GM12864 (cell line): ENCODE results near the gene CTSG.
"Not testable (repeated sequence)": the region's sequence is repeated elsewhere in the genome, so short reads cannot be mapped to it uniquely, and the experiment has no call there.

ENCODE experiments used
- DNase-seq: peaks from one replicate; pipeline ENCODE4 v3.0.0-alpha.2; 2011; ENCODE audit warnings: low read depth
- H3K4me3 ChIP-seq: 2 replicates; pipeline ENCODE4 v1.5.1; 2011; ENCODE audit warnings: mild to moderate bottlenecking, low read depth, low read length, control low read depth
- TF ChIP-seq, protein P1 (sequence below): IDR thresholded peaks from 2 replicates; pipeline ENCODE4 v1.5.1; 2011; ENCODE audit warnings: low read depth, mild to moderate bottlenecking, moderate library complexity, low read length, control low read depth, inconsistent platforms; ENCODE audit errors: missing control alignments

CTSG gene

DNA sequence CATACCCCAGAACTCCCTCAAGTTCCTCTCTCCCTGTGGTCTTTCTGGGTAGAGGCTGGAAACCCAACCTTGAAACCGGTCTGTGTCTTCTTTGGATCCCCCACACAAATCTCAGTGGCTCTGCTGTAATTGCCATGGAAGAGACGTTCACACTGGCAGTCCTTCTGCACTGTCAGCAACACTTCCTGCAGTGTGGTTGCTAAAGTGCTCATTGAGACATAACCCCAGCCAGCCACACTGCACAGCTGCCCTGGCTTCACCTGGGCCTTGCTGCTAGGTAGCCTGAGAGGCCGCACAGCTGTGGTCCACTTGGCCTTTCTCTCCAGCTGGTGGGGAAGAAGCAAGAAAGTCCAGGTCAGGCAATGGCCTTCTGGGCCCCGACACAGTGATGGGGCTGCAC, 31.0 kb upstream of the CTSG start:
- TF ChIP-seq, protein P1, sequence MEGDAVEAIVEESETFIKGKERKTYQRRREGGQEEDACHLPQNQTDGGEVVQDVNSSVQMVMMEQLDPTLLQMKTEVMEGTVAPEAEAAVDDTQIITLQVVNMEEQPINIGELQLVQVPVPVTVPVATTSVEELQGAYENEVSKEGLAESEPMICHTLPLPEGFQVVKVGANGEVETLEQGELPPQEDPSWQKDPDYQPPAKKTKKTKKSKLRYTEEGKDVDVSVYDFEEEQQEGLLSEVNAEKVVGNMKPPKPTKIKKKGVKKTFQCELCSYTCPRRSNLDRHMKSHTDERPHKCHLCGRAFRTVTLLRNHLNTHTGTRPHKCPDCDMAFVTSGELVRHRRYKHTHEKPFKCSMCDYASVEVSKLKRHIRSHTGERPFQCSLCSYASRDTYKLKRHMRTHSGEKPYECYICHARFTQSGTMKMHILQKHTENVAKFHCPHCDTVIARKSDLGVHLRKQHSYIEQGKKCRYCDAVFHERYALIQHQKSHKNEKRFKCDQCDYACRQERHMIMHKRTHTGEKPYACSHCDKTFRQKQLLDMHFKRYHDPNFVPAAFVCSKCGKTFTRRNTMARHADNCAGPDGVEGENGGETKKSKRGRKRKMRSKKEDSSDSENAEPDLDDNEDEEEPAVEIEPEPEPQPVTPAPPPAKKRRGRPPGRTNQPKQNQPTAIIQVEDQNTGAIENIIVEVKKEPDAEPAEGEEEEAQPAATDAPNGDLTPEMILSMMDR: no peak
- no peak overlapping the region for H3K4me3 ChIP-seq
- DNase-seq: no peak

DNA sequence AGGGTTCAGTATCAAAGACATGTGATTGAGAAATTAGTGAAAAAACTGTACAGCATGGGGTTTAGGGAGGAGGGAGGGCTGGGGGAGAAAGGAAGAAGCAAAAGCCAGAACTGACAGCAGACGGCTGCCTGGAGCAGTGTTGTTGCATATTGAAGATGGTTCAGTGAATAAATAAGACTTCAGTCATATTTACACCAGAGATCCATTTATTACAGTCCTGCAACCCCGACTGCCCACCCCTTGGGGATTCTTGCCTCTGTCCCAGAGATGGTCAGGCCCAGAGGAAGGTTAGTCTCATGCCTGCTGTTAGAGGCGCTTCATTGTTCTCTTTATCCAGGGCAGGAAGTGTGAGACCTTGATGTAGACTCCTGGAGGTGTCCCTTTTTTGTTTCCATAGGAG, 30.2 kb upstream of the CTSG start:
- H3K4me3 ChIP-seq: no peak overlapping the region
- no peak for DNase-seq
- TF ChIP-seq, protein P1: no peak

DNA sequence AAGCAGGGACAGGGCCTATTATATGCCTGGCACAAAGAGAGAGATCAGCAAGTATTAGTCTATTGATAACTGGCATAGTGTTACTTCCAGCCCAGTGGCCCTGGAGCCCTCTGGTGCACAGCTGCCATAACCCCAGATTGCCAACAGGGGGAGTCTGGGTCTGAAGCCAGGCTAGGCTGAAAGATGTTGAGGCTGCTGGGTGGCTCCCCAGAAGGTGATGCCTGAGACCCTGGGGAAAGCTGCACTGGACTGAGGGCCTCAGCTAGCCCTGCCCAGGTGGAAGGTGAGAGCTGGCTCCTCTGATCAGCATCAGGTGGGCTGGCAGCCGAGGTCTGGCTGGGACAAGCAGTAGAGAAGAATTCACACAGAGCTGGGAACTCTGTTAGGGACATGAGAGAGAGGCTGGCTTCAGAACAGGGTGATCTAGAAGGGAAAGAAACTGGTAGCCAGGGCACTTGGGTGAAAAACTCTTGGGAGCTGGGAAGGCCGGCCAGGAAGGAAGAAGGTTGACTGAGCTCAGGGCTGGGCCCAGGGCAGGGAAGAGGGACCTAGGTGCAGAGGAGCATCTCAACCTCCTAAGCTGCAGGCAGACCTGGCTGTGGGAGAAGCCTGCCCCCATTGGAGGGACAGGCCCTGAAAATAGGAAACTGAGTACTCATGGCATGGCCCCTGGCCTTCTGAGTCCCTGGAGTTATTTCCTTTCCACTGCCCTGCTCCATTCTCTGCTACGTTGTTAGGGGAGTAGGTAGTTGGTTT, 29.6 kb upstream of the CTSG start:
- no peak for DNase-seq
- TF ChIP-seq, protein P1: peak; percentile 99
- no peak overlapping the region for H3K4me3 ChIP-seq

DNA sequence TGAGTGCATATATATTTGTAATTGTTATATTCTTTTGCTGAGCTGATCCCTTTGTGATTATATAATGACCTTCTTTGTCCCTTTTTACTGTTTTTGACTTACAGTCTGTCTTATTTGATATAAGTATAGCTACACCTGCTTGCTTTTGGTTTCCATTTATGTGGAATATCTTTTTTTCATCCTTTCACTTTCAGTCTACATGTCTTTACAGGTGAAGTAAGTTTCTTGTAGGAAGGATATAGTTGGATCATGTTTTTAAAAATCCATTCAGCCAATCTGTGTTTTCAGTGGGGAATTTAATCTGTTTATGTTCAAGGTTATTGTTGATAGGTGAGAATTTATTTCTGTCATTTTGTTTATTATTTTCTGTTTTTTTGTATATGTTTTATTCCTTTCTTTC, 21.4 kb upstream of the CTSG start:
- no peak overlapping the region for H3K4me3 ChIP-seq
- TF ChIP-seq, protein P1: no peak
- DNase-seq: no peak

DNA sequence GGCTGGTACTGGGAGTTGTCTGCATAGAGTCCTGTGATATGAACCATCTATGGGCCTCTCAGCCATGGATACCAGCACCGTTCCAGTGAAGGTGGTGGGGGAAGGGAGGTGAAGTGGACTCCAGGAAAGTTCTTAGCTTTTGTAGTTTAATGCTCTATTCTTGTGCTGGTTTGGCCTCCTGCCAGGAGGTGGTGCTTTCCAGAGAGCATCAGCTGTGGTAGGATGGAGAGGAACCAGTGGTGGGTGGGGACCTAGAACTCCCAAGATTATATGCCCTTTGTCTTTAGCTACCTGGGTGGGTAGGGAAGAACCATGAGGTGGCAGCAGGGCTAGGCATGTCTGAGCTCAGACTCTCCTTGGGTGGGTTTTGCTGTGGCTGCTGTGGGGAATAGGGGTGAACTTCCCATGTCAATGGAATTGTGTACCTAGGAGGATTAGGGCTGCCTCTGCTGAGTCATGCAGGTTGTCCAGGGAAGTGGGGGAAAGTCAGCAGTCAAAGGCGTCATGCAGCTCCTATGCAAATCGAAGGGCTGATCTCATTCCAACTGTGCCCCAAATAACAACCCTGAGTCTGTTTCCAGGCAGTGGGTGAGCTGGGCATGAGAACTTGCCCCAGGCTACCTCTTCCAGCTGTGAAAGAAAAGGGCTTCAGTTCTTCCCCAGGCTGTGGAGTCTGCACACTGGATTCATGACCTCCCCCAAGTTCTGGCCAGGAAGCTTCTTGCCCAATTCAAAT, 19.2 kb upstream of the CTSG start:
- TF ChIP-seq, protein P1: no peak
- no peak overlapping the region for H3K4me3 ChIP-seq
- no peak for DNase-seq

DNA sequence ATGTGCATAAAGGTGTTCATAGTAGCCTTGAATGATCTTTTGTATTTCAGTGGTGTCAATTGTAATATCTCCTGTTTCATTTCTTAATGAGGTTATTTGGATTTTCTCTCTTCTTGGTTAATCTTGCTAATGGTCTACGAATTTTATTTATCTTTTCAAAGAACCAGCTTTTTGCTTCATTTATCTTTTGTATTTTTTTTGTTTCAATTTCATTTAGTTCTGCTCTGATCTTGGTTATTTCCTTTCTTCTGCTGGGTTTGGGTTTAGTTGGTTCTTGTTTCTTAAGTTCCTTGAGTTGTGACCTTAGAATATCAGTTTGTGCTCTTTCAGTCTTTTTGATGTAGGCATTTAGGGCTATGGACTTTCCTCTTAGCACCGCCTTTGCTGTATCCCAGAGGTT, 15.0 kb upstream of the CTSG start:
- not testable (repeated sequence) for DNase-seq, H3K4me3 ChIP-seq

DNA sequence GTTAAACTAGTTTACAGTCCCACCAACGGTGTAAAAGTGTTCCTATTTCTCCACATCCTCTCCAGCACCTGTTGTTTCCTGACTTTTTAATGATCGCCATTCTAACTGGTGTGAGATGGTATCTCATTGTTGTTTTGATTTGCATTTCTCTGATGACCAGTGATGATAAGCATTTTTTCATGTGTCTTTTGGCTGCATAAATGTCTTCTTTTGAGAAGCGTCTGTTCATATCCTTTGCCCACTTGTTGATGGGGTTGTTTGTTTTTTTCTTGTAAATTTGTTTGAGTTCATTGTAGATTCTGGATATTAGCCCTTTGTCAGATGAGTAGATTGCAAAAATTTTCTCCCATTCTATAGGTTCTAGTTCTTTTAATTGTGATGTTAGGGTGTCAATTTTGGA, 8.4 kb upstream of the CTSG start:
- not testable (repeated sequence) for DNase-seq, H3K4me3 ChIP-seq

DNA sequence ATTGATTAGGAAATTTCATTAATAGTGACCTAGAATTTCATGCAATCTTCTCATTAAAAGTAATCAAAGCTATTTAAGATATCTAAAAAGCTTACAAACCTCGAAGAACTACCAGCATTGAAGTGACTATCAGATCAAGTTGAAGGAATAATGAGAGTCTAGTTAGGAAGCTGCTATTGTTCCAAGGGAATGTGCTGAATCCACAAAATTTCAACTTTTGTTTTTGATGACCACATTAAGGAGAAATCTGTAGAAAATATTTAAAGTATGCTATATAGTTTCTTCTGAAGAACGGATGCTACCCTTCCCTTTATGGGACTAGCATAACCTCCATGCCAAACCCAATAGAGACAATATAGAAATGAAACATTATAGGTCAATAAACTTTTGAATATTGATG, 2.5 kb upstream of the CTSG start:
- TF ChIP-seq, protein P1: no peak
- H3K4me3 ChIP-seq: no peak overlapping the region
- DNase-seq: no peak
